ENCODE measurements around the gene SSH3.

- TF ChIP-seq POLR2A (IDR thresholded peaks at IDR 0.05; ENCODE audit: low read depth) (no peak), CTCF (IDR thresholded peaks at IDR 0.05) (no peak)
These were observed 4.5 kb upstream of the SSH3 start for GRCh38 chr11:67298786-67299185.
